GM19023 (cell line): ENCODE data around the gene MYH10.
"Not testable (repeated sequence)": the region's sequence is repeated elsewhere in the genome, so short reads cannot be mapped to it uniquely, and the experiment has no call there.

Experiments used
- ATAC-seq: cut with Tn5 transposase; IDR thresholded peaks from one replicate; pipeline ENCODE4 v1.9.1; 2021; ENCODE audit warnings: mild to moderate bottlenecking, moderate library complexity; ENCODE audit not compliant: unreplicated experiment

Gene MYH10

DNA sequence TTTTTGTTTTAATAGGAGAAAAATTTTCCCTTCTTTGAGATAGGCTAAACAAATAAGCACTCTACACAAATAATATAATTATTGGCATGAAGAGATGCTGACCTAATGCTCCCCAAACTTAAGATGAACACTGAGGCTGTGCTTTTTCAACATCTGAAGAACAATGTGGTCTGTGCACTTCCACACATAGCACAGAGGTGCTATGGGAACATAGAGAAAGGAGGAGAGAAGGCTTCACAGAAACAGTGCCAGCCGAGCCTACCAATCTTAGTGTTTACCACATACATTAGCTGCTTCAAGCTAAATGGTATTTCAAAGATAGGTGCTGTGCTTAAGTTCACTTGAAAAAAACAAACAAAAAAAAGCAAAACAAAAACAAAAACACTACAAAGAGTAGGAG, 72.4 kb downstream of the MYH10 start:
- no peak for ATAC-seq

- ATAC-seq: no peak
Measured at GRCh38 chr17:8557176-8557806, 73.2 kb downstream of the MYH10 start.

GRCh38 chr17:8556074-8556473, 74.5 kb downstream of the MYH10 start:
- no peak for ATAC-seq

DNA sequence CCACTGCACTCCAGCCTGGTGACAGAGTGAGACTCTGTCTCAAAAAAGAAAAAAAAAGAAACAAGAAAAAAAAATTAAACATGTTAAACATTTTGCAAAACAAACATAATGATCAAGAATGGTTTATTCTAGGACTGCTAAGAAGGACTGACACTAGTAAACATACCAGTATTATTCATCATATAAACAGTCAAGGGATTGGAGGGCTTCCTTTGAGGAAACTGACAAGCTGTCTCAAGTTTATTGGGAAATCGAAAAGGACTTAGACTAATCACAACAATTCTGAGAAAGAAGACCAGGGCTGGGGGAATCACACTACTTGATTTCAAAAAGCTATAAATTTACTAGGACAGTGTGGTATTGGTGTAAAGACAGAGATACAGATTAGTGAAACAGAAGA, 75.5 kb downstream of the MYH10 start:
- ATAC-seq: no peak

DNA sequence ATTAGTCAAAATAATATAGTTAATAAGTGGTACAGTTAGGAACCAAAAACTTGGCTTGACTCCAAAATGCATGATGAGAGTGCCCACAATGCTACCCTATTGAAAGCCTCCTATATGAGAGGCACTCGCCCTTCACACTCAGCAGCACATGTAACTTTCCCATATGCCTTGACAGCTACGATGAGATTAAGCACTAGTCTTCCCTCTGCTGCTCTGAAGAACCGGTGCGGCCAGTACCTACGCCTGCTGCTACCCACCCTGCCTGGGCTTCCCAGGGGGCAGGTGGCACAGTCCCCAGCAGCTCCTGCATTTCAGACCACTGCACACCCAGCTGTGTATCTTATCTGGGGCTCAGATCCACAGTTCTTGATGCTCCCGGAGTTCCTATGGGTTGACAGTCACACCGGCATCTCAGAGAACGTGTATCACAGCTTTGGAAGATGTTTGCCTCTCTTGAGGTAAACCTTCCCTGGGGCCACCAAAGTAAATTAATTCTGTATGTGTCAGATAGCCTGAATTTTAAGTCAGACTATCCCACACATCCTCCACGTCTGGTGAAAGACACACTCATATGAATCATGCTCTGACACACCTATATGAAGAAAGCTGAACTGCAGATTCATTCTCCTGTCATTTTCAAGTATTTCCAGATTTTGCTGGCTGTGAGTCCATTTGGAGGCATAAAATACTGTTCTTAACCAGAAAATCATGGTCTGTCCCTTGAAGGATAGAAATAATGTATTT, 77.8 kb downstream of the MYH10 start:
- ATAC-seq: no peak

GRCh38 chr17:8542599-8543502, 87.7 kb downstream of the MYH10 start:
- ATAC-seq: no peak

DNA sequence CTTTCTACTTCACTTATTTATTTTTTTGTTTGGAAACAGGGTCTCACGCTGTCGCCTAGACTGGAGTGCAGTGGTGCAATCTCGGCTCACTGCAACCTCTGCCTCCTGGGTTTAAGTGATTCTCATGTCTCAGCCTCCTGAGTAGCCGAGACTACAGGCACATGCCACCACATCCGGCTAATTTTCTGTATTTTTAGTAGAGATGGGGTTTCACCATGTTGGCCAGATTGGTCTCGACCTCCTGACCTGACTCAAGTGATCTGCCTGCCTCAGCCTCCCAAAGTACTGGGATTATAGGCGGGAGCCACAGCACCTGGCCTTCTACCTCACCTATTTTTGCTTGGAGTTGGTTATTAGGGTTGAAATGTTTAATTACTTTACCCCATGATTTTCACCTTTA, 90.5 kb downstream of the MYH10 start:
- ATAC-seq: not testable (repeated sequence)

GRCh38 chr17:8537734-8538133, 92.8 kb downstream of the MYH10 start:
- ATAC-seq: no peak

DNA sequence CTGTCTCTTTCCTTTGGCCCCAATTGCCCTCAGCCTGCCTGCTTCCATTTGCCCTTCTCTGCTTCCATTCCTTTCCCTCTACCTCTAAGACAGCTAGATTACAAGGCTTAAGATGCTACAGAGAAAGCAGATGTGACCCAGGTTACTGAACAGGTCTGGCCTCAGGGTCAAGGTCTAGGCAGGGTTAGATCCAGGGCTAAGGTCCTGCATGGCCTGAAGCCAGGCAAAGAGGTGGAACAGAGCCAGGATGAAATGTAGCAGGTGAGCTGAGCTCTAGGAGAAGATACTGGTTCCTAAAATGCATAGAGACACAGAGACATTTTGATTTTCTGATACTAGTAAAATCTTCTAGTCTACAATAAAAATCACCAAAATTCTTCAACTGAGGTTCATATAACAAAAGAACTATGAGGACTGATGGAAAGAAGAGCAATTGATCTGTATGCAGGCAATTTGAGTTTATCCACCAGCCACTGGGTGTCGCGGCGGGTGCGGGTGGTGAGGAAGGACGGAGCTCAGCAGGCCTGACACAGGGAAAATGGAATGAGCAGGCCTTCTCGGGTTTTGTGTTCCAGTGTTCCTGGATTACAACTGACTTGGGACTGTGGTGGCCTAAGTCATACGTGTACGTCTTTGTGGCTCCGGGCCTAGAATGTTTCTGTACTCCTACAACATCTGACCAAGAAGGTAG, 95.9 kb downstream of the MYH10 start:
- no peak for ATAC-seq

DNA sequence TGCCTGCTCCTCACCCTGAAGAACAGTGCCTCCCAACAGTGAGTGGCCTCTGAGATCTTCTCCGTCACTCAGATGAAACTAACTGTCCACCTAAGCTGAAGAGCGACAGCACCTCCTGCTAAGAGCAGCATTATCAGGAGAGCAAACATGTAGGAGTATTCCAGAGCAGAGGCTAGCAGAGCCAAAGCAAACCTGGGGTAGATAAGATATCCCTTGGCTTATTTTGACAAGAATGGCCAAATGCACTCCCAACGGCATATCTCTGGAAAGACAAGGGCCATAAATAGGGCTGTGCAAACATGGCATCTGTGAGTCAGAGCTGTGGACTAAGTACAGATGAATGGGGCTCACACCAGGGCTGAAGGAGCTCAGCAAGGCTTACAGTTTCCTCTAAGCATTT, 98.5 kb downstream of the MYH10 start:
- ATAC-seq: no peak

DNA sequence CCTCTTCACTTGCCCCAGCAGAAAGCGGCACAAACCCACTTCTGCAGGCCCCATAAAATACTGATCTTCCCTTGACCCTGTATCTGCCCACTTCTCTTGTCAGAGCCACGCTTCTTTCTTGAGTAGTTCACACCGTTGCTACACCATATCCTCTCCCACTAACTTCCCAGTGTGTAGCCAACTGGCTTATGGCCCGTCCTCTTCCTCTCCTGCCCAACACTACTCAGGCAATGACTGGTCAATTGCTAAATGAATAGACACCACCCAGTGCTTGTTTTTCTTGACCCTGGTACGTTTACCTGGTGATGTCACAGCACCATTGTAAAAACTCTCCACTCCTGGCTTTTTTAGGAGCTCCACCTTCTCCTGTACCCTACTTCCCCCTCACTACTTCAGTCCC, 107.9 kb downstream of the MYH10 start:
- no peak for ATAC-seq

GRCh38 chr17:8520981-8521380, 109.5 kb downstream of the MYH10 start:
- ATAC-seq: no peak

- no peak for ATAC-seq
Measured at GRCh38 chr17:8518850-8519249, 111.7 kb downstream of the MYH10 start.

DNA sequence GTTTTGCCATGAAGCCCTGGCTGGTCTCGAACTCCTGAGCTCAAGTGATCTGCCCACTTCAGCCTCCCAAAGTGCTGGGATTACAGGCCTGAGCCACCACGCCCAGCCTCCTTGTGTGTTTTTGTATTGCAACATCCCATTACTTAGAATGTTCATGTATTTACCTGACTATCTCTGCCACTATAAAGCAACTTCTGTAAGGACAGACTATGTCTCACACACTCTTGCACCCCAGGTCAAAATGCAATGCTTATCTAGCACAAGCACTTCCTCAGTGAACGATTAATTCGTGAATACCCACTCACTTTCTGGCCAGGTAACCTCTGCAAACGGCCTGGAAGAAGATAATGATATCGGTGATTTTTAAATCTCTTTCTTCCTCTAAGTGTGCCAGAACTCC, 112.2 kb downstream of the MYH10 start:
- ATAC-seq: no peak

GRCh38 chr17:8514801-8515200, 115.7 kb downstream of the MYH10 start:
- ATAC-seq: no peak

GRCh38 chr17:8506145-8506544, 124.4 kb downstream of the MYH10 start:
- no peak for ATAC-seq

DNA sequence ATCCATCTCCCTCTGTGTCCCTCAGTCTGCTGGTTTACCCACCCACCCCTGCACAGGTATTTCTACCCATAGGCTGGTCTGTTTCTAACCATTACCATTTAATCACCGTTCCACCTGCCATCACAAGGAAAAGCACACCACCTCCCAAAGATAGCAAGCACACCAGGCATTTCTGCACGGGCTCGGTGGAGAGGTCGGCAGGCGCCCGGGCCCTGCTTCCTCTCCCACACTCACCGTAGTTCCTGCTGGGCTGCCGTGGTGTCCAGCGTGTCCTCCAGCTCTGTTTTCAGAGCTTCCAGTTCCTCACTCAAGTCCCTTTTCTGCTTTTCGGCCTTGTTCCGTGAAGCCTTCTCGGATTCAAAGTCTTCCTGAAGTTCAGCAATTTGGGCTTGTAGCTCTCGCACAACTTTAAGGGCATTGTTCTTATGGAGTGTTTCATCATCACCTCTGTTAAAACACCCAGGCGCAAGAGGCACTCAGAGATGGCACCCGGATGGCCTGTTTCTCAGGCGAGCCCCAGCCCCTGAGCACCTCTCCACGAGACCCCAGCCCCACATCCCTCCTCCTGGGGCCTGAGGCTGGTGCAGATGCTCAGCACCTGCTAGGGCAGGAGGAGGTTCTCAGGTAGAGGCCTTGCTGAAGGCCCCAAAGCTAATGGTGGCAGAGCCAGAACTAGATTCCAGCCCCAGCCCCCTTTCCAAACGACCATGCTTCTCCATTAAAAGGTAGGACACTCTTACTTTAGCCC, 125.9 kb downstream of the MYH10 start:
- no peak for ATAC-seq

- ATAC-seq: no peak
Measured at GRCh38 chr17:8503807-8504206, 126.7 kb downstream of the MYH10 start.

DNA sequence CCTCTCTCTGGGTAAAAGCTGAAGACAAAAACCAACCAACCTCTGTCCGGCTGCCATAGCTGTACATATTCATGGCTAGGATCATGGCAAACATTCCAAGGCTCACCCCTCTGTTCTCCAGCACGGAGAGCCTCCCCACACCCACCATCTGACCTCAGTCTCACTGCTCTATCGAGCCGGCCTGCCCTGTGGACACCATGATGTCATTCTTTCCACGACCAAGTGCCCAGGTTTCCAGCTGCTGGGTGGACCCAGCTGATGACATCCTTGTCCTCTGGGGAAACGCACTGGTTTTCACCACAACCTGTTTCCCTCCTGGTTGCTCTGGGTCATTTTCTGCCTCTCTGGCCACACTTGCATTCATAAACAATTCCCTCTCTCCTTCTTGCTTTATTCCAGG, 127.2 kb downstream of the MYH10 start:
- no peak for ATAC-seq

- no peak for ATAC-seq
Measured at GRCh38 chr17:8502126-8502525, 128.4 kb downstream of the MYH10 start.
